CD4-positive, alpha-beta T cell treated with Interleukin-4 for 4 hours (primary cell): Measurements from ENCODE around the gene CDH11.

ENCODE experiments used
- DNase-seq: peaks from one replicate; pipeline ENCODE4 v3.0.0-alpha.2; 2020

The CDH11 gene

DNA sequence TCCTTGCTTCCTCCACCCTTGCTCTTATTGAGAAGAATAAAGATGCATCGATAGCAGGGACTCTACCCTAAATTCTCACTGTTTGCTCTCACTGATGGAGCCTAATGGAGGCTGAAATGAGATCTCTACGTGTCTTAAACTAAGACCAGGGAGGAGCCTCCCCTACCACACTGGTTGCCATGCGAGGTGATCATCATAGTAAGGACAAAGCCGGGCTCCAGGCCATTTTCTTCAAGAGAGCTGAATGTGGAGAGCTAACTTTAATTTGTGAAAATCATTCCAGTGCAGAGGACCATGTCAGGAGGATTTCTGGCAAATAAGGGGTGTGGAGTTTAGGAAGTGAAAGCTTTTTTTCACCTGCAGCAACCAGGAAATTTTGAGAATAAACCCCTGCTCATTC is 5.6 kb downstream of the CDH11 start:
- DNase-seq, result no peak

DNA sequence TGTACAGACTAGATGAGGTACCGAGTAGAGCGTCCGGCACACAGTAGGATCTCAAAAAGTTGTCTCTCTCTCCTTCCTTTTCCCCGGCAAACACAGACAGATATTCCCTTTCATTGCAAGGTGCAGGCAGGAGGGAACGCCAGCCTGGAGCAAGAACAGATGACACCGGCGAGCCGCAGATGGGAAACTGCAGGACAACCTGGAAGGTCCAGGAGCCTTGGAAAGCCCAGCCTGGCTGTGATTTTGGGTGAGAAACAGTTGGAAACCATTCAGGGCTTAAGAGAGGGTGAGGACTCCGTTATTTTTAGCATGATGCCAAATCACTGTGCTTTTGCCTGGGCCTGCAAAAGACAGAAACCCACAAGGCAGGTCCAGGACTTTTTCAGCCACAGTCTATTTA is 7.3 kb downstream of the CDH11 start:
- no peak for DNase-seq

DNA sequence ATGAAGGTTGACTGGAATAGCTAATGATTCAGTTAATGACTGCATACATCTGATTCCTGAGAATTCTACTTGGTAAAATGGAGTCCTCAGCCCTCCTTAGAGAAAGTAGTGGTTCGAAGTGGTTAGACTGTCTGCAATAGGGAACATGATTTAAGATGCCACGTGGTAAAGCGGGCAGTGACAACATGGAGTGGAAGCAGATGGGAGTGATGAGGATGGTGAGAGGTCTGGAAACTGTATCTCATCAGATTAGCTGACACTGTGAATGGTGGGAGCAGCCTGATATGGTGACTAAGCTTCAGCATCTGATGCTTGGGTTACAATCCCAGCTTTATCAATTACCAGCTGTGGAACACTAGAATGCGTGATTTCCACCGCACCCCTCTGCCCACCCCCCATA is 8.4 kb downstream of the CDH11 start:
- no peak for DNase-seq

DNA sequence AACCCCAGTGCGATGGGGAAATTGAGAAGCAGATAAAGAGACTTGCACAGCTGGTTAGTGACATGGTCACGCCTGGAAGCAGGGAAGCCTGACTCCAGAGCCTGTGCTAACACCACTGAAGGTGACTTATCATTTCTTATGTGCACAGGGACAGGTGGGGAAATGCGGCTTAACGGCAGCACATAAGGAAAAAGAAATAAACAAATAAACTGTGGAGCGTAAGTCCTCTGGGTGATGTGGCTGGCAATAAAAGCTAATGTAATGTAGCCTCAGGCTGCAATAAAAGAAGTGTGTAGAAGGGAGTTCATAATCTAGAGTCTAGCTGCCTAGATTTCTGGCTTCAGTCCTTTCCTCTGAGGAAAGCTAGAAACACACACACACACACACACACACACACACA is 10.6 kb downstream of the CDH11 start:
- DNase-seq, result no peak

DNA sequence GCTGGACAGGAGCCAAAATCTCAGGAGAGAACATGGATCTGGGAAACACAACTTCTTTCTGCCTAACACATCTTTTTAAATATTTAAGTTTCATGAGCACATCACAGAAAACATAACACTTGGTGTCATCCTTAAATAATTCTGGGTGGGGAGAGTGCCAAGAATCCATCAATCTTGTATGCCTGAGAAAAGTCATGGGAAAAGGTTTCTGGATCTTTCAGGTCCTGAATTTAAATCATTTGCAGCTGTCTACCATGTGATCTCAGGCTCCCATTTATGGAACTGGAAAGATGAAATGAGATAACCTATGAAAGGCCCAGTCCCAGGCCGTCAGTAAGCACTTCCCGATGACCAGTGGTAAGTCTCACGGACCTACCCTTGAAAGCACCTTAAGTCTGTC is 15.1 kb downstream of the CDH11 start:
- DNase-seq, result no peak

DNA sequence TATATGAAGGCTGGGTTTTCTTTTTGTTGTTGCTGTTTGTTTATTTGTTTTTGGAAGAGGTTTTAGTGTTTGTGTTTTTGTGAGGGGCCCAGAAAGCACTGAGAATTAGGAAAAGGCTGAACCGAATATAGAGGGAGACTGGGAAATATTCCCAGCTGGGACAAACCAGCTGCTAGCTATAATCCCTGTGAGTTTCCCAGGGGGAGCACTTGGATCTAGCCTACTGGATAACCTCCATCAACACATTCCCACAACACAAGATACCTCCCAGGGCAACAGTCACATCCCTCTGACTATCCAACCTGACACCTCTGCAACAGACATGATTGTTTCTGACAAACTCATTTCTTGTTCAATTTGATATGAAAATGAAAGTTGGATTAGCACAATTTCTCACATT is 16.7 kb downstream of the CDH11 start:
- DNase-seq, result no peak

DNA sequence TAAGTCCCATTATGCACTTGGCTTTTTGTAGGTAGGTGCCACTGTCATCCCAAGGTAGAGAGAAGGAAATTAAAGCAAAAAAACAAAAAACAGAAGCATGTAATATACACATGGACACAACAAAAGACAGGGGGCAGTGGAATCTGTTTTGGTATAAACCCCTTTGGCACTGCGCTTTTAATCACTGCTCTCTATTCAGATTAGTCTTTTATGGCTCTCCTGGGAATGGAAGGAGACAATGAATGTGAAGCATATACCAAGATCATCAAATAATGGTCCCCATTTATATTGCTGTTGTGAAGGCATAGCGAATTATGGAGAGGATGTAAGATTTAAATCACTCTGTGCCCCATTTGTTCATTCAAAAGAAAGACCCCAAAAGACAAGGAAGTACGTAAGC is 17.4 kb downstream of the CDH11 start:
- DNase-seq, result no peak

DNA sequence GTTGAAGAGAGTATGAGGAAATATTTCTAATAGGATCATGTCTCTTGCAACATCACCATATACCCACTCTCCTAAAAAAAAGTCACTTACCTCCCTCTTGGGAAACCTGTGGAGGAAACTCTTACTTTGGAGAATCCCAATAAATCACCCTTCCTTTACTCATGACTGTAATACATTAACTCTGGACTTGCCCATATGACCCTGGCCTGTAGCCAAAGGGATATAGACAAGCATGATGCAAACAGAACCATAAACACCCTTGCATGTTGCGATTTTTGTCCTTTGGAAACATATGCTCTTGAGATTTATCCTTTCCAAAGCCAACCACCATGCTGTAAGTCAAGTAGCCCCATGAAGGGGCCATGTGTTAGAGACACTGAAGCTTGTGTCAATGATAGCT is 19.5 kb downstream of the CDH11 start:
- no peak for DNase-seq

DNA sequence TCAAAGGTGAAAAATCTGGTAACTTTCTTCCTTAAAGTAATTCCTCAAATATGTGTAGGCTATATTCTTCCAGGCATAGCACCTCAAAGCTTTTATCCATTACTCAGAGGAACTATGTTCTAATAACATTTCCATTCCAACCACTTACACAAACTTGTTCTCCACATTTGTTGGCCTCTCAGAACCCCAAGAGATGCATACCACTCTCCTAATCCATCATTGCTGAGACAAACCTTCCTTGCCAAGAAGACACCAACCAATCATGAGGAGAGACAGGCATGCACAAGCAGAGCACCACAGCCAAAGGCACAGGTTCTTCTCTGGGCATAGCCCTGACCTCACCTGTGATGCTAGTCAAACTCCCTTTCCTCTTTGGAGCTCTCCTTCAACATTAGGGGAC is 20.9 kb downstream of the CDH11 start:
- no peak for DNase-seq

DNA sequence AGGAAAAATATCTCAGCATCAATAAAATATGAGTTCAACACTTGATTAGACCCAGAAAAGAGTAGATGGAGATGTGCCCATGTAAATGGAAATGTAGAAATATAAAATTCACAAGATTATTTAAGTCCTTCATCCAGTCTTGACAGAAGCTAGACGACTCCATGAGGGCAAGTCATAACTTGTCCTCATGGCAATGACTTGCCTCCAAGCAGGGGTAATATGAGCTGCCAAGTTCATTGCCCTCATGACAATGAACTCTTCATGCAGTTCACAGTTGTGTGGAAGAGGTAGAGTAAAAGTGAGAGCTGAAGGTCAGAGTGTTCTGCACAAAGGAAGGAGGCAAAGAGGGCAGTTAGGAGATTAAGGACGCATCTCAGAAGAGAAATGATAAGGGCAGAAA is 22.3 kb downstream of the CDH11 start:
- no peak for DNase-seq

DNA sequence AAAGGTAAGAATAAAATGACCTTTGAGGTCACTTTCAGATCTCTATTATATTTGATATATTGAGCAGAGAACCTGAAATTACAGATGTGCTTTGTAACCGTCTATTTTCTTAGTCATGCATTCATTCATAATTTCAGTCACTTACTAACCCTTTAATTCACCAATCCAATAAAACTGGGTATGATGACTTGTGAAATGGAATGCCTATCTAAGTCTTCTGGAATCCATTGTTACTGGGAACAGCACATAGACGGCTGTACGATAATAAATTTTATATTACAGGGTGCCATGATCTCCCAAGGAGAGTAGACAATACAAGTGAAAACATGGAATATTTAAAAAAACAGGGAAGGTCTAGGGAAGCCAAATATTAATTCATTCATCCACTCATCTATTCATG is 22.9 kb downstream of the CDH11 start:
- no peak for DNase-seq

DNA sequence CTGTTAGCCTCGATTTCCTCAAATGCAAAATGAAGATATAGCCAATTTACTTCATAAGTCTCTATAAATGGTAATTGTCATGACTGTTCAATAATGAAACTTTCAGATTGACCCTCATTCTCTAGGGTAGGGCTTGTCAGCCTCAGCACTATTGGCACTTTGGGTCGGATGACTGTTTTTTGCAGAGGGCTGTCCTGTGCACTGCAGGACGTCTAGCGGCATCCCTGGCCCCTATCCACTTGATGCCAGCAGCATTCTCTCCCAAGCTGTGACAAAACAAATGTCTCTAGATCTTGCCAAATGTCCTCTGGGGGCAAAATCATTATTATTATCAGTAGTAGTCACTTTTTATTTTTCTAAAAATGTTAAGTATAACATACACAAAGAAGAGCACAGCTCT is 24.6 kb downstream of the CDH11 start:
- DNase-seq, result no peak

DNA sequence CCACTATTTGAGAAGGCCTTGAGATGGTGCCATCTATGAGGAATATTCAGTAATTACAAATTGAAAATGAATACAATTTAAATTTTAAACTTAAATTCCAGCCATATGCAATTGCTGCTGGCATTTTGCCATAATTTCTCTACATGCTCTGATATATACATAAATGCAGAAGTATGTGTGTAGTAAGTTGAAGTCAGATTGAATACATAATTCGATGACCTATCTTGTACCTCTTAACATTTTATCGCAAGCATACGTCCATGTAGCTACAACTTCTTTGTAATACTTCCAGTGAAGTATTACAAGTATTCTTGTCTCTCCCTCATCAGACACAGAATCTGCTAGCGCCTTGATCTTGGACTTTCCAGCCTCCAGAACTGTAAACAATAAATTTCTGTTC is 26.0 kb downstream of the CDH11 start:
- DNase-seq, result no peak

DNA sequence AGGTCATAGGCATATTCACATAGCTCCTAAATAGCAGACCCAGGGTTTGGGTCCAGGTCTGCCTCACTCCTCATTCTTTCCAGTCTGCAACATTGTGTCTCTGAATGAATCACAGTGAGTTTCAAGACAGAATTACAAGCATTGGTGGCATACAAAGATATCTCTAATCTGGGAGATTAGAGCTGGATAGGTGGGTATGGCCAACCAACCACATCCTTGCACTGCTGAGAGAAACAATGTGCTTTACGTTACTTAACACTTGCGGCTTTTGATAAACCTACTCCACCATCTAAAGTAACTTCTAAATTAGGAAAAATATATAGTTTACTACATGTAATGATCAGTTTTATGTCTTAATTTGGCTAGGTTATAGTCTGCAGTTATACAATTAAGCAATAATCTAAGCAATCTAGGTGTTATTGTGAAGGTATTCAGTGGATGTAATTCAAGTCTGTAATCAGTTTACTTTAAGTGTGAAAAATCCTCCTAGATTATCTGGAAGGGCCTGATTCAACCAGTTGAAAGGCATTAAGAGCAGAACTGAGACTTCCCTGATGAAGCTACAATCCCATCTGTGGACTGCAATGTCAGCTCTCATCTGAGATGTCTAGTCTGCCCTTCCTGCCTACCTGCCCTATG is 26.7 kb downstream of the CDH11 start:
- DNase-seq, result no peak

DNA sequence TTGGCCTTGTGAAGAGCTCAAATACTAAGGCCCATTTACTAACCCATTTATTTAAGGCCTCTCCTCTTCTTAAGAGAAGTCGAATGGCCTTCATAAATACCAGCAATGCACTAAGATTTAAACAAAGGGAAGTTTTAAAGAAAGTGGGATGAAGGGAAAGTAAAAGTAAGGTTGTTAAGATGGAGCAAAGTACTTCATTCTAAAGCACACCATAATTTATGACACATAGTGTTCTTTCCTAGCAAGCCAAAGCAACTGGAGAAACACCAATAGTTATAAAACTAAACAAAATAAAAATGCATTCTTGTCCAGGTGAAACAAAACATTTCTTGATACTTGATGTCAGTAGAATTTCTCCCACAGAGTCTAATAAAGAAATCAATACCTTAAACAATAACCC is 27.9 kb downstream of the CDH11 start:
- DNase-seq, result no peak

DNA sequence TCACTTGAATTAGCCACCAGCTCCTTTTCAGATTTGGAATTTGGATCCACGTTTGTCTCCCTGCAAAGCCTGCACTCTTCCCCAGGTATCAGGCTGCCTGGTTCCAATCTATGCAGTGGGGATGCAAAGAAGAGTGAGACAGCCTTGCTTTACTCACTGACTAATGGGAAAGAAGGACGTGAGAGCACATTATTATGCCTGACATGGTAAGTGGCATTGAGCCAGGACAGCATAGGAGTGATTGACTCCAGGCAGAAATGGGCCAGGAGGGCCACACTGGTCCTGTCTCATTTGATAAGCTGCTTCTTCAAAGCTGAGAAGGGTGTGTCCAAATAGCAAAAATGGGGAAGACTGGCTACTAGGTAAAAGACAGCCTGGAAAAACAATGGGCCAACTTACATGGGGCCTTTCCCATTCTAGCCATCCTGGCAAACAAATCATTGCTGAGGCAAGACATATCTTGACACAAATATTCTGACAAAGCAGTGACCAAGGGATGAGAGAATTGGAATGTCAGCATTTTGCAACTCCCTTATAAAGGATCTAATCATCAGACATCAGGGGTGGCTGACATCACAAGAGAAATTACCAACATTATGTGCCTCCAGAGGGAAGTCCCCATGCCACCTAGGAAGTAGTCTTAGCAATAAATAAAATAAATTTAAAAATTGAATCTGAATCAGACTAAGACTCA is 38.6 kb downstream of the CDH11 start:
- no peak for DNase-seq

DNA sequence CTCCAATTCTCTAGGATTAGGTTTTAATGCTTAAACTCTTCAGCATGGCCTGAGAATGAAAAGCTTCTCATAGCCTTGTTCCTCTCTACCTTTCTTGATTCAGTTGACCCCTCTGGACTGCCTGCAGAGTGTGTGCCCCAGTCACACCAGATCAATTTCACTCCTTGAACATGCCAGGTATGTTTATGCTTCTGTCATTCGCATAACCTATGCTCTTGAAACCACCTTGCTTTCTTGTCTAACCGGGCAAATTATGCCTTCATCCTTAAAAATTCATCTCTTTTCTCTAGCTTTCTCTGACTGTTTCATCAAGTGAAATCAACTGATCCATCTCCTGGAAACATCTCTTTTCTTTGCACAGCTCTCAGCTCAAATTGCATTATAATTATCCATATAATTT is 42.3 kb downstream of the CDH11 start:
- no peak for DNase-seq

DNA sequence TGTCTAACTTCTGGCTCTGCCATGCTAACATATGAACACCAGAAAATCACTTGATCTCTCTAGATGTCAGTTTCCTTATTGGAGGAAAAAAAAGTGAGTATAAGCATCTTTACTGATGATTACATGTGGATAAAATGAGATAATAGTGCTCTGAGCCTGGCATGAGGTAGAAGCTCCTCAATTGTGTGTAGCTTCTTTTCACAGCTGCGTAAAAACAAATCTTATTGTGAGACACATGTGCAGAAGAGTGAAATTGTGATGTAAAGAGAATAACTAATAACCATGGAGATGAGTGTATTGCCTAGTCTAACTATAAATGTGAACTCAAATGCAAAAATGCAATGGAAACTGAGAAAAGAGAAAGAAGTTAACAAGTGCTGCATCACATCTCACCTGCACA is 44.7 kb downstream of the CDH11 start:
- DNase-seq, result no peak

DNA sequence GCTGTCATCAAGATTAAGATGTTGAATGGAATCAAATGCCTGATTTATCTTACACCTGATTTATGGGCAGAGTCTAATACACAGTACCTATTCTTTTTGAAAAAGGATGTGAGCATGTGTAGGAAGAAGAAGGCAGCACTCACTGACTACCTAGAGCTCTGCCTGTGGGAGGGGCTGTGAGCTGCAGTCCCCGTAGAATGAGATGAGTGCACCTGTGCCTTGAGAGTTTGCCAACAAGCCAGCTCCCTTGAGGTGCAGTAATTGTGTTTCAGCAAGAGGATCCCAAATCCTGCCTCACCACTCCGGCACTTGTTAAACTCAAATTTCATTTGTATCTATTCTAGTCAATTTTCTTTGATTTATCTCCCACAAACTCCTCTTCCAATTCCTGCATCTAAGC is 46.0 kb downstream of the CDH11 start:
- no peak for DNase-seq

DNA sequence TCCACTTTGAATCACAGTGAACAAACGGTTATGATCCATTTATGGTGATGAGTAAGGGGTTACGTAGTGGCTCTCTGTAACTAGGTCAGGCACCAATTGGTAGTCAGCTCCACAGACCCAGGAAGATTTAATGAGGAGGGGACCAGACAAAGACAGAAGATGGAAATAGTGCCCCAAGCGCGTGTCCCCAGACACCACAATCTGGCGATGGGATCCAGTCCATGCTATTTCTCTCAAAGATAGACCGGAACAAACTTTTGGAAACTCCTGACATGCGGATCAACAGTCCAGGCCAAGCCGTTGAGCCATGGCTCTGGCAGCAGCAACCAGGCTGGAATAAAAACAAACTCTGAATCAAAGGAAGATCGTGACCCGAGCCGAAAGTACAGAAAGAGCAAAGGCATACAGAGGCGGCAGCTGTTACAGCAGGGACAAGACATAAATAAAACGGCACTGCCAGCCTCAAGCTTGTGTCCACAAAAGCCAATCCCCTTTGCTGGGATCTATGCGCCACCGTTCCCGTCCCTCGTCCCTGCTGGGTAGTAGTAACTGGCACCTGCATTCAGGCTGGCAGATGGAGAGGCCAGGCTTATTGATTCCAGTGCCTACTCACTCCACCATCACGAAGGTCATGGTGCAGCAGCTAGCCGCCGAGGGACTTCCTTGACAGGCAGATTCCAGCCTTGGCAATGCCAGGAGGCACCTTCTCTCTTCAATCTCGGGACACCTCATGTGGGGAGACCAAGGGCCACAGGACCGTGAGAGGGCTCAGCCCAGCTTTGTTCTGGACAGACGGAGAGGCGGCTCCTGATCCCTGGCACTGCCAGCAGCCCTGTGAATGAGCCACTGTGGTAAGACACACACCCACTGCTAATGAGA is 50.2 kb downstream of the CDH11 start:
- no peak for DNase-seq

DNA sequence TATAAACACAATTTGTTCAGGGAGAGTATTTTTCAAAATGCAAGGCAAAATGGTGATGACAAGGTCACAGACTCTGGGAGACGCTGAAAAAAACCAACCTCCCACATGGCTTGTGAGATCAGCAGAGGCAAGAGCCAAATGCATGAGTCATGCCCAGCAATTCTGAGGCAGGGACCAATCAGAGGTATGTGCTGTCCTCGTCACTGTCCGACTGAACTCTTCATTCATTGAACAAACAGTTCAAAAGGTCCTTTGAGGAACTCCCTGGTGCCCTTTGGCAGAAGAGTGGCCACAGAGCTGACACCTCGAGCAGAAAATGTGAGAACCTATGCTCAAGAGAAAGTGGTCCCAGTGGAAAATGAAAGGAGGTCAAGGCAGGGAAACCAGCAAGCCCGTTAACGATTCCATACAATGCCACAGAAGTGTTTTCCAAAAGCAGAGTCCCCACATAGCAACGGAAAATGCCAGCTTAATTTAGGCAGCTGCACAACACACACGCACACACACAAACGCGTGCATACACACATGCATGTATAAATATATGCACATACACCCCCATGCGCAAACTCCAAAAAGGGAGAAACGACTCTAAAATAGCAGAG is 50.9 kb downstream of the CDH11 start:
- no peak for DNase-seq

DNA sequence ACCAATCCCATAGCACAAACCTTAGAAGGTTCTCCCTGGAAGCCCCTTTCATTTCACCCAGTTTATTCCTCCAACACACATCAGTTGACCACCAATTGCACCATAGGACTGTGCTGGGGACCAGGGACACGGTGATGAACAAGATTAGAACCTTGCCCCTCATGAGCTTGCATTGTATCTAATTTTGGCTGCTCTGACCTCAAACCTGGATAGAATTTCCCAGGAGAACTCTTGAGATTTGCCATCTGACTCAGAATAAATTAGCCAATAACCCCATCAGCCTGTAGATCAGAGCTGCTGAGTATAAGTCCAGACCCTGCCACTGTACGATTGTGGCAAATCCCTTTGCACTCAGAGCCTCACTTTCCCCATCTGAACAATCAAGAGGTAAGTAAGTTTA is 52.1 kb downstream of the CDH11 start:
- no peak for DNase-seq

DNA sequence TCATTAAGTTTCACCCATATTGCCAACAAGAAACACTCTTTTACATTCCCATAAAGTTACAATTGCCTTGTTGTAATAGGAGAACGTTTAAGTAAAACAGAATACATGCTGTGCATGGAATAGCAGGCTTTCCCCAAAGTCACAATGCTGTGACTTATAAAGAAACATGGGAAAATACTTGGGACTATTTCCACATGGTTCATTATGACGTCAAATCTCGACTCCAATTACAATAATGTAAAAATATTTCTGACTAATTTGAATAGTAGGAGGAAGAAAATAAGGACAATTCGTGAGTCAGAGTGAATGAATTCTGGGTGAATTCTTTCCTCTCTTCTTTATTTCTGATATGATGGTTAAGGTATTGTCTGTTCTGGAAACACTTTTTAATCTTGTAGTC is 52.8 kb downstream of the CDH11 start:
- DNase-seq, result no peak
